ENCODE measurements around the gene RER1.

RER1 gene

DNA sequence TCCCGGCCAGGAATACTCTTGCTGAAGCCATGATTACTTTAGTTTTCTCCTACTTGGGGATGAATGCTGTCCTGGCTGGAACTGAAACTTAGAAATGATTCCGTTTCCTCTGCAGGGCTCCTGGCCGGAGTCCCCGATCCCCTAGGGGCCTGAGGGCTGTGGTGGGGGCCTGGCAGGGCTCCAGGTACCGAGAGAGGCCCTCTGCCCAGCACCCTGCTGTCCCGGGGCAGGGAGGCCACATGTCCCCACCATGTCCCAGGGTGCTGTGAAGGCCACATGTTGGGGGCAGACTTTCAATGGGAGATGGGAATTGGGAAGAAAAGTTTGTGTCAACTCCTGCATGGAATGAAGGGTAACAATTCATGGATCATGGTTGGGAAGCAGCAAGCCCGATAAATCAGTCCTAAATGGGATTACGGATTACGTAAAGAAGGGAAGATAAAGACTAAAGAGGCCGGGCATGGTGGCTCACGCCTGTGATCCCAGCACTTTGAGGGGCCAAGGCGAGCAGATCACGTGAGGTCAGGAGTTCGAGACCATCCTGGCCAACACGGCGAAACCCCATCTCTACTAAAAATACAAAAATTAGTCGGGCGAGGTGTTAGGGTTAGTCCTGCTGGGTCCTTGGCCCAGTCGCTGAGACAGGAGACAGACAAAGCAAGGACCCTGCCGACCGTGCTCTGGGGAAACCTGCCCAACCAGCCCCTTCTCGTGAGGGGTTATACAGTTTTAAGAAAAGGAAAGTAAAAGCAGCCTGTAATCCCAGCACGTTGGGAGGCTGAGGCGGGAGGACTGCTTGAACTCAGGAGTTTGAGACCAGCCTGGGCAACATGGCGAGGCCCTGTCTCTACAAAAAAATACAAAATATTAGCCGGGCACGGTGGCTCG is 37.8 kb upstream of the RER1 start:
- no peak for DNase-seq (ENCODE audit: low spot score)

DNA sequence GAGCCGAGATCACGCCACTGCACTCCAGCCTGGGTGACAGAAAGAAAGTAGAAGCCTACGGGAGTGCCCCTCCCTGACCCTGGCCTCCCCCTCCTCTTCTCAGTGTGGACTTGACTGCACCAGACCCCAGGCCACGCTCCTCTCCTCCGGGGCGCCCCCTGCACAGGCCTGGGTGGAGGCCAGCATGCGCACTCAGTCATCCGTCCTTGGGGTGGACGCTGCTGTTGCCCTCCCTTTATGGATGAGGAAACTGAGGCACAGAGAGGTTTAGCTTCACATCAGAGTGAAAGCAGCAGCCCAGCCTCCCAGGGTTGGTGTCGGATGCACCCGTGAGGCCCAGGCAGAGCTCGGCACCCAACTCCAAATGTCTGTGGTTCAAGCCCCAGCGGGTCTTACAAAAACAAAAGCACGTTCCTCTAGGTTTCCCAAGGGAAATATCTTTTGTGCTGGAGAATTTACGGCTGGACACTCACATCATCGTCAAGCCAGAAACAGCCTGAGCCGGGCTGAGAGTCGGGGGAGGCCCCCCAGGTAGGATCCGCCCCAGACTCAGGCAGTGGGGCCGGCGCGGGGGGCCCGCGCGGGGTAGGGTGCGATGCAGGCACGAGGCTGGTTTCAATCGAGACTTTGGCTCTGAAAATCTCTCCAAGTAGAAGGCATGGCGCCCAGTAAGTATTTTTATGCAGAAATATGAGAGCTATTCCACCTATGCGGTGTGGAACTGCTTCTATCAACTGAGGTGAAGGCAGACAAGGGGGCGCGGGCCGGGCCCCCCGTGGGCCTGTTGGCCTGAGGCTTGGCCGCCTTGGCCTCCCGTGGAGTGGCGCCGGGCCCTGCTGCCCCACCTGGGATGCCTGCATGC is 36.9 kb upstream of the RER1 start:
- DNase-seq (ENCODE audit: low spot score), result no peak

DNA sequence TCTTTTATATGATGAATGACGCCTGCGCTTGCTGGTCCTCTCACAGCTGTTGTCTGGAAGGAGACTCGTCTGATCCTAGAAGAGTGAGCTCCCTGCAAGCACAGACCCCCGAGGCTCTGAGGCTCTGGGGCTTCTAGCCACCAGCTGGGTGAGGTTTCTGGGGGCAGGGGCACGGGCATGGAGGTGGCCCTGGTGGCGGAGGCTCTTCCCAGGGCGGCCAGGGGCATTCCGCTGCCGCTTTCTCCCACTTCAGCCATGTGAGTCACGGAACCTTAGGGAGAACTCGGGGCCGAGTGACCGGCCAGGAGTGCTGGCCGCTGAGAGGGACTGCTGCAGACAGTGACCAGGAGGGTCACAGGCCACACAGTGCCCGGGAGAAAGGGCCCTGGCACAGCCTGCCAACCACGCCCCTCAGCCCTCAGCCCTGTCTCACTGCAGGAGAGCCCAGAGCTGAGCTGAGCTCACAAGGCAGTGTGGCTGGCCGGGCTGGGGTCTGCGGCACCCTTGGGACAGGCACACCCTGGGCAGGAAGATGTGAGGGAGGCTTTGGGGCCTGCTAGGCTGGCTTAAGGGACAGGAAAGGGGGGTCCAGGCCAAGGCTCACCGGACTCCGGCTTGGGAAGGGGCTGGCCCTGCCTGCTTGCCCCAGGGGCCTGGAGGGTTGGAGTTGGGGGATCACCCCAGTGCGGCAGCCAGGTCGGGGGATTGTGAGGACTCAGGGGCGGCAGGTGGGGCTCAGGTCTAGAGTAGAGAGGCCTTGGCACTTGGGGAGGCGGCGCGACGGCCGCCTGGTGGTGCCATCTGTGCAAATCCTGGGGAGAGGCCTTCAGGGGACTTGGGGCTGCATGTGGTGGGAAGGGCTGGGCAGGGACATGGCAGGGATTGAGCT is 36.0 kb upstream of the RER1 start:
- no peak for DNase-seq (ENCODE audit: low spot score)

DNA sequence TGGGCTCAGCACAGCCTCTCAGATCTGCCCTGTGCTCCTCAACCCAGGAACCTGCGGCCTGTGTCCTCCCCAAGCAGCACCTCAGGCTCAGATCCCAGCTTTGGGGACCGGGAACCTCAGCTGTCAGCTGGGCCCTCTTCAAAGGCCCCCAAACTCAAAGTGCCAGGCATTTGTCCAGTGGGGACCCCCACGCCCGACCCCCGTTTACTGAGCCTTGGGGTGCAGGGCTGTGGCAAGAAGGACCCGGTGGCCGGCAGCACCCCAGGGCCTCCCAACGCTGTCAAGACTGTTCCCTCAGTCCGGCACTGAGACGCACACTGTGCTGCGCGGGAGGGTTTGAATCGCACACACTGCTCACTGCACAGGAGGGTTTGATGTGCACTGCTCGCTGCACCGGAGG is 35.2 kb upstream of the RER1 start:
- no peak for DNase-seq (ENCODE audit: low spot score)

- no peak for DNase-seq (ENCODE audit: low spot score)
These were observed 34.5 kb upstream of the RER1 start for GRCh38 chr1:2356911-2357845.

GRCh38 chr1:2358072-2358471 is 33.6 kb upstream of the RER1 start:
- DNase-seq (ENCODE audit: low spot score), result no peak

- DNase-seq (ENCODE audit: low spot score), result no peak
These were observed 32.7 kb upstream of the RER1 start for GRCh38 chr1:2358651-2359640.

- no peak for DNase-seq (ENCODE audit: low spot score)
These were observed 30.9 kb upstream of the RER1 start for GRCh38 chr1:2360588-2361364.

DNA sequence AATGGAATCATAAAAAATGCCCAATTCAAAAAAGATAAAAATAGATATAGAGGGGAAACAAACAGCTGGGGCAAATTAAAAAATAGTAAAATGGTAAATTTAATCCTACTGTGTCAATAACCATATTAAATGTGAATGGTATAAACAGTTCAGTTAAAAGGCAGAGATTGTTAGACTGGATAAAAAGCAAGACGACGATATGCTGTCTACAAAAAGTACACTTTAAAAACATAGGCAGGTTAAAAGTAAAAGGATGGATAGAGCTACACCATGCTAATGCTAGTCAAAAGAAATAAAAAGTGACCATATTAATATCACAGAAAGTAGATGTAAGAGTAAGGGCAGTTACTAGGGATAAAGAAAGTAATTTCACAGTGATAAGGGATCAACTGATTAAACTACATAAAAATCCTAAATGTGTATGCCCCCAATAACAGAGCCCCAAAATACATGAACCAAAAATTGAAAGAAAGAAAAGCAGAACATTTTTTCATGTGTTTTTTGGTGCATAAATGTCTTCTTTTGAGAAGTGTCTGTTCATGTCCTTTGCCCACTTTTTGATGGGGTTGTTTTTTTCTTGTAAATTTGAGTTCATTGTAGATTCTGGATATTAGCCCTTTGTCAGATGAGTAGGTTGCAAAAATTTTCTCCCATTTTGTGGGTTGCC is 27.7 kb upstream of the RER1 start:
- DNase-seq (ENCODE audit: low spot score), result no peak

- no peak for DNase-seq (ENCODE audit: low spot score)
These were observed 23.4 kb upstream of the RER1 start for GRCh38 chr1:2368053-2368744.

DNA sequence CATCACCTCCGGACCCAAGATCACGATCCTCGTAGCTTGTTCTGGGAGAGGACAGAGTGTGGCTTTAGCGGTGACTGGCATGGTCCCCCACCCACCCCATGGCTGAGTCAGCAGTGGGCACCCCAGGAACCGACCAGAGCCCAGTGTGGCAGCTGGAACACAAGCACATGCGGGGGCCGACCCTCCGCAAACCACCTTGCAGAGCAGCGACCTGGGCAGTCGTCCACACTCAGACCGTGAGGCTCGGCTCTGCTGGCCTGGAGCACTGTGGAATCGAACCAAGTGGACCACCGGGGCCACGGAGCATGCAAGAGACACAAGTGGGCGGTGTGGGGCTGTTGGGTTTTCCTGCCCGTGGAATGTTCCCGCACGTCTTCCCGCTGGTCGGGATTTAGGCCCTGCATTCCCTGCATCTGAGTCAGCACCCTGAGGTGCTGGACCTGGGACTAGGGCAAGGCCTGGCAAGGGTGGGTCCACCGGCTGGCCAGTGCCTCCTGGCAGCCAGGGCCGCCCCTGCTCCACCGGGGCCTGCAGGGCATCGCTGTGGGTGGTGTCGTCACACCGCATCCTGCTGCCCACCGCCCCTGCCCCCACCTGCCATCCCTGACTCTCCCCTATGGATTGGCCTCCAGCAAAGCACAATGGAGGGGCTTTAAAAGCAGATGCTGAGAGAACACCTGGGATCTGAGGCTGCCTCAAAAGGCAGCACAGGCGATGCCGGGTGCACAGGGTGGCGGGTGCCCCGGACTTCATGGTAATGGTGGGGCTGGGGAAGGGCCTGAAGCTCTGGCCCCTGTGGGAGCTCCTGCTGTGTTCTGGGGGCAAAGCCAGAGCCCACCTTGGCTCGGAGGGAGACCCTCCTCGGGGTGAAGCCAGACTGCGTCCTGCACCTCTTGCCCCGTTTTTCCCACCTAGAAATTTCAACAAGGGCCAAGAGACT is 18.8 kb upstream of the RER1 start:
- no peak for DNase-seq (ENCODE audit: low spot score)

GRCh38 chr1:2373551-2374251 is 17.9 kb upstream of the RER1 start:
- DNase-seq (ENCODE audit: low spot score), result no peak

- DNase-seq (ENCODE audit: low spot score), result no peak
These were observed 17.1 kb upstream of the RER1 start for GRCh38 chr1:2374252-2375155.

- no peak for DNase-seq (ENCODE audit: low spot score)
These were observed 16.3 kb upstream of the RER1 start for GRCh38 chr1:2375246-2375922.

Data from NAMALWA (cell line).